Measurements from ENCODE around the gene PCNX3. TPM values are rescaled to one million over a fixed set of nuclear protein-coding genes. Genes with fewer than 3 reads are reported as not detected.
A peak's percentile ranks its signal among the peaks of the same experiment; 100 is the strongest.

PCNX3 gene
- total and polyA plus RNA-seq, 2 of the 4 experiments (the other 2 are of a cell fraction): 5.6 to 33.2 TPM

GRCh38 chr11:65637794-65638419, 22.3 kb downstream of the PCNX3 start, which contains the start of gene SIPA1:
Gene SIPA1, plus strand, starts transcription at chr11:65638101. Its CDS starts 2,821 bp downstream, at chr11:65640922.
- Histone ChIP-seq H3K9me3 (ENCODE audit: control insufficient read depth, insufficient read depth, low read length) (no peaks in the 10 kb centered on the region), H3K27me3 (ENCODE audit: control insufficient read depth, insufficient read depth, low read length) (no peaks in the 10 kb centered on the region), H3K9me1 (ENCODE audit: insufficient read depth, low read length) (peaks cover 10% of the 10 kb centered on the region), H3K18ac (ENCODE audit: low read depth, low read length) (no peak within 1 kb of the TSS), H2AK9ac (replicated peaks; ENCODE audit: low read depth, low read length, poor library complexity) (peak within 1 kb of the TSS; percentile 99), H3K4me3 (ENCODE audit: insufficient read depth, low read depth, low read length) (peak within 1 kb of the TSS; percentile 59), H3K9ac (ENCODE audit: low read depth, low read length) (peak within 1 kb of the TSS; percentile 63), H4K91ac (ENCODE audit: insufficient read depth, low read depth, low read length) (peak within 1 kb of the TSS; percentile 56), H3K27ac (ENCODE audit: insufficient read depth, low read length) (peak within 1 kb of the TSS; percentile 61), H3K4me1 (ENCODE audit: control insufficient read depth, insufficient read depth, low read length) (peaks cover 8% of the 10 kb centered on the region), H3K56ac (ENCODE audit: extremely low read depth, insufficient read depth, low read length) (peak within 1 kb of the TSS; percentile 22; the same call in 1 of the 2 replicates), H3K4ac (ENCODE audit: low read depth, low read length) (peak within 1 kb of the TSS; percentile 91), H2BK5ac (ENCODE audit: low read depth, low read length, poor library complexity, severe bottlenecking) (peak within 1 kb of the TSS; percentile 26), H3K14ac (replicated peaks; ENCODE audit: low read depth, low read length) (peak within 1 kb of the TSS; percentile 83), H2BK15ac (ENCODE audit: low read depth, low read length) (no peak within 1 kb of the TSS; the same call in 2 of the 3 replicates), H4K20me1 (ENCODE audit: insufficient read depth, low read length) (peaks cover 20% of the 10 kb centered on the region; the same call in 1 of the 2 replicates), H3K23ac (ENCODE audit: low read depth, low read length) (peak within 1 kb of the TSS; percentile 78; the same call in 1 of the 2 replicates), H2AK5ac (ENCODE audit: low read depth, low read length) (peak within 1 kb of the TSS; percentile 68), H2BK120ac (ENCODE audit: low read depth, low read length) (peak within 1 kb of the TSS; percentile 67), H3K79me1 (ENCODE audit: low read depth in 1 of 2, low read length in 2 of 2) (peaks cover 16 to 43% of the 10 kb centered on the region in 2 experiments), H3K36me3 (ENCODE audit: control insufficient read depth, insufficient read depth, low read length) (peaks cover 40% of the 10 kb centered on the region), H4K8ac (ENCODE audit: low read depth in 2 of 2, low read length in 2 of 2) (peak within 1 kb of the TSS; percentile 11 to 69; a peak in 2 of 4 replicates), H3K4me2 (ENCODE audit: low read depth, low read length) (peak within 1 kb of the TSS; percentile 63), H4K5ac (ENCODE audit: low read depth, low read length) (peak within 1 kb of the TSS; percentile 16), H2BK20ac (ENCODE audit: low read depth, low read length) (peak within 1 kb of the TSS; percentile 49; the same call in 1 of the 2 replicates), H2AFZ (replicated peaks; ENCODE audit: low read length, poor library complexity) (peak within 1 kb of the TSS; percentile 88)
- in situ Hi-C loops (cut with MboI; ENCODE audit: low sequenced_read_pairs): no loop called here
- dilution Hi-C loops (cut with HindIII; ENCODE audit: low sequenced_read_pairs, unreplicated experiment): no loop called here
- 1% methylated on average over 21 of the region's 46 CpGs; no CpG with 5 or more reads in 1 of the 2 experiments for WGBS, 2 experiments (ENCODE audit: extremely low coverage in 2 of 2, insufficient read length in 1 of 2)
- BruUV-seq (replicated peaks): no TSS peak
- intact Hi-C loops (cut with micrococcal nuclease): no loop called here
- DNase-seq (peak; percentile 93), ATAC-seq (ENCODE audit: low read depth) (peak; percentile 96)
- POLR2A ChIA-PET (ENCODE audit: unreplicated experiment): no interaction called here
- CTCF ChIA-PET: interaction anchor here (1.6 to 1.8 kb wide), 2 partner anchors 12 to 25 kb away, joined by 5 read pairs; partner anchors contain the start of gene RELA
- TF ChIP-seq MAFK (IDR thresholded peaks at IDR 0.05; ENCODE audit: low read depth, low read length): no peak
- peak; percentile 56; the same call in 1 of the 2 replicates for TF ChIP-seq MXI1 (IDR thresholded peaks at IDR 0.05; ENCODE audit: borderline replicate concordance, low read depth, low read length)
- peak; percentile 65 for TF ChIP-seq CTCF (conservative IDR thresholded peaks at IDR 0.05; ENCODE audit: low read depth, low read length)
- no peak for TF ChIP-seq BHLHE40 (IDR thresholded peaks at IDR 0.05; ENCODE audit: low read depth, low read length)
- no peak; the same call in 1 of the 2 replicates for TF ChIP-seq POLR2A (IDR thresholded peaks at IDR 0.05; ENCODE audit: low read depth, low read length)
- TF ChIP-seq USF2 (IDR thresholded peaks at IDR 0.05; ENCODE audit: low read depth, low read length): no peak
- TF ChIP-seq RFX5 (IDR thresholded peaks at IDR 0.05; ENCODE audit: low read depth, low read length): no peak
- peak; percentile 73 for TF ChIP-seq RCOR1 (IDR thresholded peaks at IDR 0.05; ENCODE audit: insufficient replicate concordance, low read length)
- no peak for TF ChIP-seq FOS (IDR thresholded peaks at IDR 0.05; ENCODE audit: low read depth, low read length)
- no peak for TF ChIP-seq NFE2L2 (IDR thresholded peaks at IDR 0.05; ENCODE audit: low read depth, low read length)
- TF ChIP-seq SMC3 (IDR thresholded peaks at IDR 0.05; ENCODE audit: low read depth, low read length): peak; percentile 54; the same call in 1 of the 2 replicates
- peak; percentile 42; the same call in 1 of the 2 replicates for TF ChIP-seq MAZ (IDR thresholded peaks at IDR 0.05; ENCODE audit: borderline replicate concordance, low read depth, low read length)
- TF ChIP-seq RAD21 (IDR thresholded peaks at IDR 0.05; ENCODE audit: low read length): peak; percentile 64
- no peak for TF ChIP-seq ELK1 (IDR thresholded peaks at IDR 0.05; ENCODE audit: borderline replicate concordance, low read depth, low read length)
